NCI-H146 (cell line): Measurements from ENCODE around the gene AKAP3.
A peak's percentile ranks its signal among the peaks of the same experiment; 100 is the strongest.

ENCODE experiments used
- DNase-seq: peaks from one replicate; lab custom pipeline; 2025; lab: John Stamatoyannopoulos, UW

The AKAP3 gene

GRCh38 chr12:4595881-4596280 lies 53.0 kb downstream of the AKAP3 start:
- DNase-seq: no peak

GRCh38 chr12:4591180-4591687 lies 57.6 kb downstream of the AKAP3 start:
- no peak for DNase-seq

- DNase-seq: no peak
Measured at GRCh38 chr12:4589941-4590340, 58.9 kb downstream of the AKAP3 start.

GRCh38 chr12:4588916-4589315 lies 59.9 kb downstream of the AKAP3 start:
- DNase-seq: no peak

DNA sequence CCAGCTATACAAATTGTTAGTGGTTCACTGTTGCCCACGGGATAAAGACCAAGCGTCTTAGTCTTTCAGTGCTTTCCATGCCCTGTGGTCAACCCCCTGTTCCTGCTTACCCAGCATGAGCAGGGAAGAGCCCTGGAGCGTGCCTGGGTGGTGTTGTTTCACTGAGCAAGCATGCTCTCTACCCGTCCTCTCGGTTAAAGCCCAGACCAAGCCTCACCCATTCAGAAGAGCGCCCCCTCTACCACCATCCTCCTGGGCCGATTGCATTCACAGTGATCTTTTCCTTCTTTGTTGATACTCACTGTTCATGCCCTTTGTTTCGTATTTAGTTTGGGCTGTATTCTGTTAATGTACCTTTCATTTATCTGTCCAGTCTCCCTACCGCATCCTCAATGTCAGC lies 61.7 kb downstream of the AKAP3 start:
- no peak for DNase-seq

DNA sequence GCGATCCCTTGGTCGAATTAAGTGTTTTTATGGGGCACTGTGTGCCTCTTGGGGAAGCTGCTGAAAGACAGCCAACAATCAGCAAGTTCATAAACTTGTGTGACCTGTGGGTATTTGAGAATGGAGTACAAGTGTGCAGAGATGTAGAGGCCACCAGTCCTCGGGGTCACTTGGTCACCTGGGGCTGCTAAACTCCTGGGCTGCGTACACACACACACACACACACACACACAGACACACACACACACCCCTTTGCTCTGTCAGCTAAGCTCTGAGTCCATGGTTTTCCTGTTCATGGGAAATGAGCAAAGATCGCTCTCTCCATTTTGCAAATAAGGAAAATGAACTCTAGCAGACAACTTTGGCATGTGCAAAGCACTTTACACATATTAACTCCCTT lies 62.4 kb downstream of the AKAP3 start:
- DNase-seq: no peak

DNA sequence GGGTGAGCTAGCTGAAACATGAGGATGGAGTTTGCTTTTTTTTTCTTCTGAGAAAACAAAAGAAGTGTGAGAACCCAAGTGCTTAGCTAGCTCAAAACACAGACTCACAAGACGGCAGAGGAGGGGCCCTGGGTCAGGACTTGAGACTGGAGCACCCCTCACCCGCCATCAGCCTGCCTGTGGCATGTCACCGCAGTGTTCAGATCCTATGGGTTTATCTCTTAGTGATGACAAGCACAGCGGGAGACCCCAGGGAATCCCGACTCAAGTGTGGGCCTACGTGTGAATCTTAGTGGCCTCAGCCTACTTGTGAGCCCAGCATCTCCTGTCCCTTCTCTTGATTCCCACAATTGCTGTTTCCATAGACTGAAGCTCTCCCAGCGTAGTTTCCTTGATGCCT lies 64.0 kb downstream of the AKAP3 start:
- DNase-seq: no peak

- peak; percentile 11 for DNase-seq
Measured at GRCh38 chr12:4584281-4584680, 64.6 kb downstream of the AKAP3 start.

DNA sequence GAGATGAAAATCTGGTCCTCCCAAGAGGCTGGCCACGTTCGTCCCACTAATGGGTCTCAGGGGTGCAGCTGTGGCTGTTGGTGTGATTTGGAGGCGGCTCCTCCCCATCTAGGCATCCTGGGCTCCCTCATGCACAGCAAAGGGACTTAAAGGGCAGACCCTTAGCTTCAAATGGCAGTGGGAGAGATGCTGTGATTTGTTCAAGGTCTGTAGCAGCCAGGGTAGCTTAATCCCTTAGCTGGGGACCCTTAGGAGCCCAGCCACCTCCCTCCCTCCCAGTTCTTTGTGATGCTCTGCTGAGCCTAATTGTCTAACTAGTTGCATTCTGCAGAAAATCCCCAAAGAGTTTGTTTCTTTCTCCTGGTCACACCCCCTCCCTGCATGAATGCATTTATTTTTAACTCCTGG lies 68.6 kb downstream of the AKAP3 start:
- no peak for DNase-seq

GRCh38 chr12:4579305-4580102 lies 69.3 kb downstream of the AKAP3 start:
- DNase-seq: peak; percentile 58

DNA sequence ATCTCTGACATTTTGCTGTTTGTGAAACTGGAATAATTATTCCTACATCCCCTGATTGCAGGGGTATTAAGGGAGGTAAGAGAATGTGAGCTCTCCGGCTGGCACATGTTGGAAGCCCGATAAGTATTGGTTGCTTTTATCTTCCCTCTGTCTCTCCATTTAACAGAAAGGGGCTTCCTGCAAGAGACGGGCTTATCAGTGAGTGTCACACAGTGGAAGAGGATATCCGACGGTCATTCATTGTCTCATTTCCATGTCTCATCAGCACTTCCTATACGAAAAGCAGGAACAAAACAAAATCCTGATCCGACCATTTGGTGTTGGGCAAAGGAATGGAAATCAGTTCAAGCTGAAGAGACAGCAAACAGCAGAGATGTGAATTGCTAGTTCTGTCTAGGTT lies 76.2 kb downstream of the AKAP3 start:
- DNase-seq: no peak

GRCh38 chr12:4569261-4569660 lies 79.6 kb downstream of the AKAP3 start:
- DNase-seq: no peak

GRCh38 chr12:4567073-4567881 lies 81.6 kb downstream of the AKAP3 start:
- DNase-seq: no peak

DNA sequence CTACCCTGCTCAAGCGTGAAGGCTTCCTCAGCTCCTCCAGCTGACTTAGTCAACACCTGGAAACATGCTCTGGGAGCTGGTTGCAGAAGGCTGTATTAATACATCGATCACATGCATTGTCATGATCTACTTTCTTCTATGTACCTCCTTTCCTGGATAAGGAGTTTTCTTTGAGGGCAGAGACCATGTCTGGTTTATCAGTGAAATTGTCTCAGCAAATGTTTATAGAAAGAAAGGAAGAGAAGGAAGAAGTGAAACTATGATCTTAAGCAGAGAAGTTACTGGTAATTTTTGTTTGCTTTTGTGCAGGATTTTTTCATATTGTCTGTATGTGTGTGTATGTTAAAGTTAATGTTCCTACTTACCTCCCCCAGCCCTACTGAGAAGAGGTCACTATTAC lies 82.4 kb downstream of the AKAP3 start:
- no peak for DNase-seq
